ENCODE data around the gene SERPINA1.

The SERPINA1 gene

DNA sequence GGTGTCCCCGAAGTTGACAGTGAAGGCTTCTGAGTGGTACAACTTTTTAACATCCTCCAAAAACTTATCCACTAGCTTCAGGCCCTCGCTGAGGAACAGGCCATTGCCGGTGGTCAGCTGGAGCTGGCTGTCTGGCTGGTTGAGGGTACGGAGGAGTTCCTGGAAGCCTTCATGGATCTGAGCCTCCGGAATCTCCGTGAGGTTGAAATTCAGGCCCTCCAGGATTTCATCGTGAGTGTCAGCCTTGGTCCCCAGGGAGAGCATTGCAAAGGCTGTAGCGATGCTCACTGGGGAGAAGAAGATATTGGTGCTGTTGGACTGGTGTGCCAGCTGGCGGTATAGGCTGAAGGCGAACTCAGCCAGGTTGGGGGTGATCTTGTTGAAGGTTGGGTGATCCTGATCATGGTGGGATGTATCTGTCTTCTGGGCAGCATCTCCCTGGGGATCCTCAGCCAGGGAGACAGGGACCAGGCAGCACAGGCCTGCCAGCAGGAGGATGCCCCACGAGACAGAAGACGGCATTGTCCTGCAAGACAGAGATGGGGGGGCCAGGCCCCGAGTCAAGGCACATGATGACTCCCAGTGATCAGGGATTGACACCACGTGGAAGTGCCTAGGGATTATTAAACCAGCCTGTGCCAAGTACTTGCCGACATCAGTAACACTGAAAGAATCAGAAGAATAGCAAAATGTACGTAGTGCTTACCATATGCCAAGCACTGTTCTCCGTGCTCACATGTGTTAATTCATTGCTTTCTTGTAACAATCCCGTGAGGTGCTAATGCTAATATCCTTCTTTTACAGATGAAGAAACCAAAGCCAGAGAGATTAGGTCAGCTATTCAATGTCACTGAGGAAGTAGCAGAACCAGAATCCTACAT, 5.4 kb downstream of the SERPINA1 start:
- DNase-seq (ENCODE audit: low read depth) = no peak

DNA sequence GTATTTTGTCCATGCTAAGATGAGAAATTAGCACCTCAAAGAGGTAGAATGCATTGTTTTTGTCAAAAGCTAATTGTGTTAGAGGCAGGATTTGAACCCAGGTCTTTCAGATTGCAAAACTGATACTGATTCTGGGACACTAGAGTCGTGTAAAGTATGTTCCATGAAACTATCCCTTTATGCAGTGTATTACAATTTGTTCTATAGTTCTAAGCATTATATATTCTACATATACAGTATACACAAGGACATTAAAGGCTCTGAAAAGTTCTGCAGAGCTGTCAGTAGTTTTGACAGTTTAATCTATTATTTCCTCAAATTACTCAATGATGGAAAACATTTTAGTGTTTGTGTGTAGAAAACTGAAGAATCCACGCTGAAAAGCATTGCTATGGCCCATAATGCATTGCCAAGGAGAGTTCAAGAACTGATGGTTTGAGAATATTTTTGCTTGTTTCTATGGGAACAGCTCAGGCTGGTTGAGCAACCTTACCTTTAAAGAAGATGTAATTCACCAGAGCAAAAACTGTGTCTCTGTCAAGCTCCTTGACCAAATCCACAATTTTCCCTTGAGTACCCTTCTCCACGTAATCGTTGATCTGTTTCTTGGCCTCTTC, 6.2 kb downstream of the SERPINA1 start:
- DNase-seq (ENCODE audit: low read depth) = no peak

GRCh38 chr14:94381149-94382030, 7.0 kb downstream of the SERPINA1 start:
- DNase-seq (ENCODE audit: low read depth) = no peak

GRCh38 chr14:94380225-94381148, 7.9 kb downstream of the SERPINA1 start:
- DNase-seq (ENCODE audit: low read depth) = no peak

GRCh38 chr14:94379291-94380224, 8.8 kb downstream of the SERPINA1 start:
- DNase-seq (ENCODE audit: low read depth) = no peak

DNA sequence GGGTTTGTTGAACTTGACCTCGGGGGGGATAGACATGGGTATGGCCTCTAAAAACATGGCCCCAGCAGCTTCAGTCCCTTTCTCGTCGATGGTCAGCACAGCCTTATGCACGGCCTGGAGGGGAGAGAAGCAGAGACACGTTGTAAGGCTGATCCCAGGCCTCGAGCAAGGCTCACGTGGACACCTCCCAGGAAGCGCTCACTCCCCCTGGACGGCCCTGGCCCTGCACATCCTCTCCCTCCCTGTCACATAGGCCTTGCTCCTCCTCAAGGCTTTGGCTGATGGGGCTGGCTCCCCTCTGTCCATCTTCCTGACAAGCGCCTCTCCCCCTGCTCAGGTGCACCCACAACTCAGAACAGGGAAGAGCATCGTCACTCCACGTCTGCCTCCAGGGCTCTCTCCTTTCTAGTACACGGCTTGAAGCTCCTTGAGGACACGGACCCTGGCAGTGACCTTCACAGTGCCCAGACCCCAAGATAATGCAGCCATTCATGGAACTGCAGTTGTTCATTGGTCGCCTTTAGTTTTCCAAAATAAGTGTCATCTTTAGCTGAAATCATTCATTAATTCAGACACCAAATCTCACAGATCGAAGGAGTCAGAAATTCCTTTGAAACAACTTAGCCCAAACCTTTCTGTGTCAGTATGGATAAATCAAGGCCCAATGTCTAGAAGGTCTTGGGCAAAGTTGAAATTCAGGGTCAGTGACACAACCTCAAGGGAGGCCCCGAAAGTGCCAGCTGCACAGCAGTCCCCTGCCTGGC, 9.7 kb downstream of the SERPINA1 start:
- DNase-seq (ENCODE audit: low read depth) = no peak

GRCh38 chr14:94377866-94378470, 10.4 kb downstream of the SERPINA1 start:
- DNase-seq (ENCODE audit: low read depth) = no peak

GRCh38 chr14:94376976-94377865, 11.2 kb downstream of the SERPINA1 start:
- no peak for DNase-seq (ENCODE audit: low read depth)

GRCh38 chr14:94376108-94376975, 12.1 kb downstream of the SERPINA1 start:
- DNase-seq (ENCODE audit: low read depth) = no peak

- no peak for DNase-seq (ENCODE audit: low read depth)
Measured at GRCh38 chr14:94375552-94376107, 12.8 kb downstream of the SERPINA1 start.

DNA sequence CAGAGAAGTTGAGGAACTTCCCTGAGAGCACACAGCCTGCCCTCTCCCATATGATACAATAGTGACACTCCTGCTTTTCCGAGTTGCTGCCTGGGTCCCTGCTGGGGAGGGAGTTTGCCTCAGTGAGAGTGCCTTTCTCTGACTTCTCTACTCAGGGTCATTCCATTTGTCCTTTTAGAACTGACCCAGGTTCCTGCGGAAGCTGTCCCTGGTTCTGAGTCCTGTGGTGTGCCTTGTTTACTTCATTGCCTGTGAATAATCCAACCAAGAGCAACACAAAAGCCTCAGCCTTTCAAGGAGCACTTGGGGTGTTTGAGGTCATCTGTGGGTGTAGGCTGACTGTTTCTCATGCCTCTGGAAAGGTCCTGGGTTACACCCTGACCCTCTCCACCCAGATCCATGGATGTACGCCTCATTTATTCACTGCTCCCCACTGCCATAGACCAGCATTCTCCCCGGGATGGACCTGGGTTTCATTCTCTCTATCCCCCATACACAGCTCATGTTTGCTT, 13.6 kb downstream of the SERPINA1 start:
- no peak for DNase-seq (ENCODE audit: low read depth)

GRCh38 chr14:94374116-94374515, 14.3 kb downstream of the SERPINA1 start:
- DNase-seq (ENCODE audit: low read depth) = no peak

GRCh38 chr14:94373708-94374107, 14.7 kb downstream of the SERPINA1 start:
- no peak for DNase-seq (ENCODE audit: low read depth)

DNA sequence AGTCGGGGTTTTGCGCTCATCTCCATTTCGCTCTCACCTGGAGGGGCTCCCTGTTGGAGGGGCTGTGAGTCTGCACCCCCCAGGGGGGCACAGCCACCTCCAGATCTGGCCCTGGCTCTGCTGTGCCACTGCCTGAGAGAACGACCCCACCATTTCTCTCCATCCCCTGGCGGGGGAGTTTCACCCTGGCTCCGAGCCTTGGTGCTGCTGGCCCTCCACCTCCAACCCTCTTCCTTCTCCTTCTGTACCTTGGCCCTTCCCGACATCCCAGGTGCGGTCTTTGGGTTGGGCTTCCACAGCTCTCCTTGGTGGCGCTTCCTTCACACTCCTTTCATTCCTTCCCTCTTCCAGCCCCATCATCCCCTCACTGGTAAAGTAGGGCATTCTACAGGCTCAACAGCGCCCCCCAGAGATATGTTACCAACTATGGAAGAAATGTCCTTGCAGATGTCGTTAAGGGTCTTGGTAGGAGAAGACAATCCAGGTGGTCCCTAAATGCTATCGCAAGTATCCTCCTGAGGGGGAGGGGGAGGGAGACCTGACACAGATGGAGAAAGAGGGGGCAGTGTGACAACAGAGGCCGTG, 16.3 kb downstream of the SERPINA1 start:
- no peak for DNase-seq (ENCODE audit: low read depth)

DNA sequence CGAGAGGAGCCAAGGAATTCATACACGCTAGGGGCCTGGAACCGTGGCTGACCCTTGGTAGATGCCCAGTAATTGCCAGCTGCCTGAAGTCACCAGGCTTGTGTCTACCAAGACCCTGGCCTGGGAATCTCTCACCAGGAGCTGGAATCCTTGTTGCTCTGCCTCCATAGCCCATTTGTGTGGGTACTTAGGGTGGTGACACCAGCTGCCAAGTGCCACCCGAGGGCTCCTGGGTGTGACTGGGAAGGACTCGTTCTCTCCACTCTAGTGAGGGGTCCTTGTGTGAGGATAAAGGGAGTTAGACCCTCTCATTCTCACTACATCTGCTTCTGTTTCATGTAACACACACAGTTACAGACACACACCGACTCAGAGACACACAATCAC, 17.9 kb downstream of the SERPINA1 start:
- DNase-seq (ENCODE audit: low read depth) = no peak
